ENCODE measurements around the gene EFCAB8. TPM values are rescaled to one million over a fixed set of nuclear protein-coding genes. Genes with fewer than 3 reads are reported as not detected.
"Not testable (repeated sequence)": the region's sequence is repeated elsewhere in the genome, so short reads cannot be mapped to it uniquely, and the experiment has no call there.

EFCAB8 gene
- total RNA-seq, 1 experiment from 2014 or later, result 0.28 TPM

DNA sequence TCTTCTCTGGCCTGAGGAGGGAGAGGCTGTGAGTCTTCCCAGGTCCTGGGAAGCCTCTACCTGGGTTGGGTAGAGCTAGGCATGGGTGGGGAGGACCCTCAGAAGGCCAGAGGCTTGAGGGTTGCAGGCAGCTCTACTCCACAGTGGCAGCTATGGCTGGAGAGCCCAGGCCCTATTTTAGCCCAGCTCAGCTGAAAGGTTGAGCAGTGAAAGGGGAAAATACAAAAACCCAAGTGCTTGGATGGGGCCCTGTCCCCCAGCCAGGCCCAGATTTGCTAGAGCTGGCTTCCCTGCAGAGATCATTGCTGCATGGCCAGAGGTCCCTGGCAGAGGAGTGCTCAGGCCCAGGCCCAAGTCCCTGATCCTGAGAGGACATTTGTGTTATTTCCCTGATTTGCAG is 99.9 kb downstream of the EFCAB8 start:
- Histone ChIP-seq H3K36me3 (no peaks in the 10 kb centered on the region), H3K9me3 (replicated peaks) (peaks cover 14% of the 10 kb centered on the region; the same call in 1 of the 2 replicates), H3K27ac (no peak overlapping the region), H3K4me3 (no peak overlapping the region), H3K27me3 (no peaks in the 10 kb centered on the region), H3K4me1 (peaks cover 10% of the 10 kb centered on the region; the same call in 1 of the 2 replicates)
- DNase-seq, result no peak

DNA sequence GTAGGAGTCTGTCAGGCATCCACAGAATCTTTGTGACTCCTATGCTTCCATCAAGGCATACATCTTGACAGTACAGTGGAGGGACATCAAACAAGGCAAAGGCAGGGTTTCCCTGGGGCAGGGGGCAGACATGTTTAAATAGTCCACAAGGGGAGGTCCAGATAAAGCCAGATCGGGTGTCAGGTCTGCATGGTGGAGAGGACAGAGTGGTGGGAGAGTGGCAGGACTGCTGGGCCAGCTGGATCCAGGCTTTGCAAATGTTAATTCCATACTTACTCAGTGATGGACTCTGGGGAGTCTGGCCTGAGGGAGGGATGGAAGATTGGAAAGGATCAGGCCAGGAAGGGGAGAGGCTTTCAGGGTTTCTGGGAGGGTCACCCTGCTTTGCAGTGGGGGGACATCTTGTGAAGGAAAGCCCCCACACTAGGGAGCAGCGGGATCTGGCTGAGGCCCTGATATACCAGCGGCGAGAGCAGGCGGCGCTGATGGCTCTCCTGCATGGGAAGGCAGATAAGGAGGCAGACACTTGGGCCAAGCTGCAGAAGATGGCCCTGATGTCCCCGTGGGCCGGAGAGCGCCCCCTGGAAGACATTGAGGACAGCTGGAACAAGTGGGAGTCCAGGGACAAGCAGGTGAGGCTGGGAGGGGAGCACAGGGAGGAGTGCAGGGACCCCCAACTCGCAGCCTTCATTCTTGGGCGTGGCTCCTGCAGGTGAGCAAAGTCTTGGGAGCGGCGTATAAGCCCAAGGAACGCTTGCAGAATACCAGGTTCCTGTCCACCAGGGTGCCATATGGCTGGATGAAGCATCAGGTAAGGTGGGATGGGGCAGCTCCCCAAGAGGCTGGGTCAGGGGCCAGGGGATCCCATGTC is 100.9 kb downstream of the EFCAB8 start:
- peaks cover 14% of the 10 kb centered on the region; the same call in 1 of the 2 replicates for H3K9me3 ChIP-seq (replicated peaks)
- H3K4me3 ChIP-seq, result no peak overlapping the region
- no peak overlapping the region for H3K27ac ChIP-seq
- peaks cover 10% of the 10 kb centered on the region; the same call in 1 of the 2 replicates for H3K4me1 ChIP-seq
- no peak for DNase-seq
- H3K36me3 ChIP-seq, result no peaks in the 10 kb centered on the region
- no peaks in the 10 kb centered on the region for H3K27me3 ChIP-seq

DNA sequence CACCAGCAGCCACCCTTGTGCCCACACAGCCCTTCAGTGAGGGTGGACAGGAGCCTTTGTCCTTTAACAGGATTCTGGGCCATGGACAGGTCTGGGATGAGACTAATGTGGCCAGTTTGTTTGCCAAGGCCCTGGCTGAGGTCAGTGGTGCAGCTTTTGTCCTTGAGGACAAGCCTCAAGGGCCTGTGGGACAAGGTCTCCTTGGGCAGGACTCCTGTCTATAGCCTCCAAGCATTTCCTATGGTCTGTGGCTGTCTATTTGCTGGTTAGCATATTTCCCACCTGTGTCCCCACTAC is 101.4 kb downstream of the EFCAB8 start:
- H3K27ac ChIP-seq, result no peak overlapping the region
- DNase-seq, result no peak
- H3K4me3 ChIP-seq, result no peak overlapping the region
- H3K4me1 ChIP-seq, result peaks cover 10% of the 10 kb centered on the region; the same call in 1 of the 2 replicates
- 0 out of 2 replicates have a peak, but pooled peaks cover 3% of the 10 kb centered on the region for H3K27me3 ChIP-seq
- H3K36me3 ChIP-seq, result no peaks in the 10 kb centered on the region
- H3K9me3 ChIP-seq (replicated peaks), result peaks cover 14% of the 10 kb centered on the region; the same call in 1 of the 2 replicates

DNA sequence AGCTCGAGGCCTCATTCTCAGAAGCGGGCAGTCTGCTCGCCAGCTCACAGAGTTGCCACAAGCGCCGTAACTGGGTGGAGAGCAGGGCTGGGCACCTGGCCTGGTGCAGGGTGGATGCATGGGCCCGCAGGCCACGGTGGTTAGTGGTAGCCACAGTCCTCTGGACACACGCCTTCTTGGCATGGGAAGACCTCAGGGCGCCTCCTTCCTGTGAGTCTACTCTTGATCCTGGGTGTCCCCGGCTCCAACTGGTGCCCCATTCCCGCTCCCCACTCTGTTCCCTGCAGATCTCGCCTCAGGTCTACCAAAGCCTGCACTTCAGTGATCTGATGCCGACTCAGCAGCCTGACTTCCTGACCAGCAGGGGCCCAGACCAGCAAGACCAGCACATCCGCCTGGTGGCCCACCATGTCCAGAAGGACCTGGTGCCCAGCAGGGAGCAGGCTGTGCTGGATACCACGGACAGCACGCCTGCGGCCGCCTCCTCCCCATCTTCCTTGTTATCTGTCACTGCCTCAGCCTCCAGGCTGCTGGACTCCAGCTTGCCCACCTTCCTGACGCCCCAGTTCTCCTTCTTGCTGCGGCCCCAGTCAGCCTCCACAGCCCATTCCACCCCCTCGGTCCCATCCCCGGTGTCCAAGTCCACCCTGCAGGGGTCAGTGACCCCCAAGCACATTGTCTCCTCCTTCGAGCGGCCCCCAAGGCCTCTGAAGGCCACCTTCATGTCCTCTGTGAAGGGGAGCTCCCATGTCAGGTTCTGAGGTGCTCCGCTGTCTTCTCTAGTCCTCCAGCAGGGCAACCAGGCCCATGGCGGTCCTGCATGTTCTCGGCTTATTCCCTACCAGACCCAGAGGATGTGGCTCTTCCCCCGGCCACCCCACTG is 102.4 kb downstream of the EFCAB8 start:
- no peak for DNase-seq
- no peaks in the 10 kb centered on the region for H3K36me3 ChIP-seq

DNA sequence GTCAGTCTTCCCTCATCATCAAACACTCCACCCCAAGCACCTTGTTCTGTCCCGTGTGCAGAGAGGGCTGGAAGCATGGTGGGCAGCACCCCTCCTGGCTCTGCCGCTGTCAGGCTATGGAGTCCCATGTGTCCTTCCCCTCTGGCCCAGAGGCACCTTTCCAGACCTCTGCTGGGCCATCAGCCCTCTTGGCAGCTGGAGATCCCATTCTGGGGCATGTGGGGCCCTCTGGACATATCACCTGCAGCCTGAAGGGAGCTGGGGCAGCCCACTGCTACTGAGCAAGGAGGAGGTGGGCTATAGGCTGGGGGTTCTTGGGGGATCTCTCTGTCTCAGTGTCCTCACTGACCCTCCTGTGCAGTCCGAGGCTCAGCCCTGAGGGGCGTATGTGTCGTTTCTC is 103.3 kb downstream of the EFCAB8 start:
- H3K27me3 ChIP-seq, result 0 out of 2 replicates have a peak, but pooled peaks cover 5% of the 10 kb centered on the region
- peaks cover 10% of the 10 kb centered on the region; the same call in 1 of the 2 replicates for H3K4me1 ChIP-seq
- H3K9me3 ChIP-seq (replicated peaks), result 0 out of 2 replicates have a peak, but pooled peaks cover 5% of the 10 kb centered on the region
- H3K36me3 ChIP-seq, result no peaks in the 10 kb centered on the region
- no peak overlapping the region for H3K4me3 ChIP-seq
- no peak for DNase-seq
- H3K27ac ChIP-seq, result no peak overlapping the region

More for the DNA sequence above, 102.4 kb downstream of the EFCAB8 start:
- H3K9me3 ChIP-seq (replicated peaks), result peaks cover 13% of the 10 kb centered on the region; the same call in 1 of the 2 replicates
- no peak overlapping the region for H3K27ac ChIP-seq
- no peak overlapping the region for H3K4me3 ChIP-seq
- H3K4me1 ChIP-seq, result peaks cover 10% of the 10 kb centered on the region; the same call in 1 of the 2 replicates
- 0 out of 2 replicates have a peak, but pooled peaks cover 5% of the 10 kb centered on the region for H3K27me3 ChIP-seq

DNA sequence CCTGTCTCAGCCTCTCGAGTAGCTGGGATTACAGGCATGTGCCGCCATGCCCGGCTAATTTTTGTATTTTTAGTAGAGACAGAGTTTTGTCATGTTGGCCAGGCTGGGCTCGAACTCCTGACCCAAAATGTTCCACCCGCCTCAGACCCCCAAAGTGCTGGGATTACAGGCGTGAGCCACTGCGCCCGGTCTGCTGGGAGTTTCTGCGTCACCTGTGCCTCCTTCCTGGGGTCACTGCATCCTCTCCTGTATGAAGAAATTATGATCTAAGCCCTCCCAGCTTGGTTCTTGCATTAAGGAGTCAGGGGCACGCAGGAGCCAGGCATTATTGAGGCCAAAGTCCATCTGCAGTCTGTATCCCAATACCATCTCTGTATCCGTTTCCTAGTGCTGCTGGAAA is 103.9 kb downstream of the EFCAB8 start:
- H3K4me3 ChIP-seq; H3K27me3 ChIP-seq; H3K4me1 ChIP-seq; H3K36me3 ChIP-seq; DNase-seq; H3K27ac ChIP-seq; H3K9me3 ChIP-seq (replicated peaks): not testable (repeated sequence)

DNA sequence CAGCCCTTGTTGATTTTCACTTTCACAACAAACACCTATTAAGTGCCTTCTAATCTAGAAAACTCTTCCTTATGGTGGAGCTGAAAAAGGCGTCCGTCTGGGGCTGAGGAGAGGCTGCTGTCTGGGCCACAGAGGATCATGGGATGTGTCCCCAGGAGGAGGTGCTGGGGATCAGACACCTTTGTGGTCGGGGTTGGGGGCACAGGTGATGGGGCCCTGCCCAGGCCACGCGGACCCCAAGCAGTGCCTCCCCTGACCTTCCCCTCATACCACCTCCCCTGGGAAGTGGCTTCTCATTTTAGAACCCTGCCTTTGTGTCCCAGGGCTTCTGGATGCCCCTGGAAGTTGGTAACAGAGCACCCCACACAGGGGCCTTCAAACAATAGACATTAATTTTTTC is 104.5 kb downstream of the EFCAB8 start:
- Histone ChIP-seq H3K4me3 (no peak overlapping the region), H3K4me1 (peaks cover under 1% of the 10 kb centered on the region; the same call in 1 of the 2 replicates), H3K36me3 (no peaks in the 10 kb centered on the region), H3K9me3 (replicated peaks) (no peaks in the 10 kb centered on the region), H3K27me3 (0 out of 2 replicates have a peak, but pooled peaks cover 5% of the 10 kb centered on the region), H3K27ac (no peak overlapping the region)
- DNase-seq, result no peak

DNA sequence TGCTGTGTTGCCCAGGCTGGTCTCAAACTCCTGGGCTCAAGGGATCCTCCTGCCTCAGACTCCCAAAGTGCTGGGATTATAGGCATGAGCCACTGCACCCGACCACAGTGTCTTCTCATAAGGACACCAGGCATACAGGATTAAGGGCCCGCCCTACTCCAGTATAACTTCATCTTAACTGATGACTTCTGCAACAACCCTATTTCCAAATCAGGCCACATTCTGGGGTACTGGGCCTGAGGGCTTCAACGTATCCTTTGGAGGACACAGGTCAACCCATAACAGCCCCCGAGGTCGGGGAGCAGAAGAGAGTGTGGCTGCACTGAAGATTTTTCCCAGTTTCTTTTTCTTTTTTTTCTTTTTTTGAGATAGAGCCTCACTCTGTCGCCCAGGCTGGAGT is 105.9 kb downstream of the EFCAB8 start:
- Histone ChIP-seq H3K4me3 (no peak overlapping the region), H3K27me3 (0 out of 2 replicates have a peak, but pooled peaks cover 5% of the 10 kb centered on the region), H3K27ac (no peak overlapping the region), H3K9me3 (replicated peaks) (no peaks in the 10 kb centered on the region), H3K36me3 (no peaks in the 10 kb centered on the region), H3K4me1 (no peaks in the 10 kb centered on the region)
- no peak for DNase-seq

DNA sequence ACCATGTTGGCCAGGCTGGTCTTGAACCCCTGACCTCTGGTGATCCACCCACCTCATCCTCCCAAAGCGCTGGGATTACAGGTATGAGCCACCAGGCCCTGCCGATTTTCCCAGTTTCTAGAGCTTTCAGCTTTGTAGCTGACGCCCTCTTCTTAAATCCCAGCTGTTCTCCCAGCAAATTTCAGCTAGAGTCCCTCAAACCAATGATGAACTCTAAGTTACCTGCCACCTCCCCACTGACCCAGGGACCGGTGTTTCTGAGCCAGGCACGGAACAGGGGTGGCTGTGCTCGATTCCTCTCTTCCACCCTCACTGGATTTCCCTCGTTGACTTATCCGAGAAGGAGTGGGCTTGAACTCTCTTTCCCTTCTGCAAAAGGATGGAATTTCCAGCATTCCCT is 106.4 kb downstream of the EFCAB8 start:
- Histone ChIP-seq H3K4me1 (no peaks in the 10 kb centered on the region), H3K27ac (no peak overlapping the region), H3K9me3 (replicated peaks) (no peaks in the 10 kb centered on the region), H3K27me3 (0 out of 2 replicates have a peak, but pooled peaks cover 5% of the 10 kb centered on the region), H3K4me3 (no peak overlapping the region), H3K36me3 (no peaks in the 10 kb centered on the region)
- peak in 1 of 2 experiments; percentile 5 for DNase-seq

DNA sequence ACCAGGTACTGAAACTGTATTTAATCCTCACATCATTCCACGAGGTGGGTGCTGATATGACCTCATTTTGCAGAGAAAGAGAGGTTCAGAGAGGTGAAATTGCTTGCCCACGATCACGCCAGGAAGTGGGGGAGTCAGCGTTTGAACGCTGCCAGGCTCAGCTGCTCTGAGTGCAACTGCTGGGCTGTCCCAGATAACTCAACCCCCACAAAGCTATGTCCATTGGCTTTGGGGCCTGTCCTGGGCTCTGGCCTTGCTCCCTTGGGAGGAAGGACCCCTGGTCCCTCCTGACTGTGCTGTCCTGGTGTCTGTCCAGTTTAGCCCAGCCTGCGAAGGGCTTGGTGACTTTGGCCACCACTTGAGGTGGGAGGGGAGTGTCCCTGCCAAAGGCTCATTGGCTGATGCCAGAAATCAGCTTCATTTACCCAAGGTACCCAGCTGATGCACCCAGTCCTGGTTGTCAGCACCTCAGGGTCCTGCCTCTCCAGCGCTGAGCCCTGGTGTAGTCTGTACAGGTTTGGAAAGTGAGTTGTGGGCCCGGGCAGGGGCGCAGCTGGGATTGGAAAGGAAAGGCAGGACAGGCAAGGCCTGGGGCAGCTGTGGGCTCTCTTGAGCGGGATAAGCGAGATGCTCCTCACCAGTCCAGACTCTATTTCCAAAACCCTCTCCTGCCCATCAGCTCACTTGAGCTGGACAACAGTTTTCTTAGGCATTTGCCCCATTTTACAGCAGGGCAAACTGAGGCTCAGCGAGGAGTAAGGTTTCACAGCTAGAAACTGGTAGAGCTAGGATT is 107.1 kb downstream of the EFCAB8 start:
- no peak overlapping the region for H3K27ac ChIP-seq
- H3K36me3 ChIP-seq, result no peaks in the 10 kb centered on the region
- 0 out of 2 replicates have a peak, but pooled peaks cover 5% of the 10 kb centered on the region for H3K27me3 ChIP-seq
- DNase-seq, result peak in 1 of 2 experiments; percentile 2
- H3K4me3 ChIP-seq, result no peak overlapping the region
- H3K9me3 ChIP-seq (replicated peaks), result no peaks in the 10 kb centered on the region
- H3K4me1 ChIP-seq, result peaks cover under 1% of the 10 kb centered on the region; the same call in 1 of the 2 replicates

DNA sequence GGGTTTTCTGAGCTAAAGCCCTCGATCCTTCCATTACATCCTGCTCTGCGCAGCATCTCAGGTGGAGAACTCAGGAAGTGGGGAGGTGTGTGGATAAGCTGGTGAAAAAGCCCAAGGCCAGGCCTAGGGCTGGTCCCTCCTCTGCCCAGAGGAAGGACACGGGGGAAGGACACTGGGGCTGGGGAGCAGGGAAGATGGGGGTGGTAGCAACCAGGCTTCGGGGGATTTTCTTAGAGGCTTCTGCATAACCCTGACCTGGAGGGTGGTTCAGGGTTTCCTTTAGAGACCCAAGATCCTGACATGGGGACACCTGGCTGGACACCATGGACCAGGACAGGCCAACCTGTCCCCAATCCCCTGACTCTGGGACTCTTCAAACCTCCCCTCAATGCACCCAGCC is 107.7 kb downstream of the EFCAB8 start:
- no peaks in the 10 kb centered on the region for H3K9me3 ChIP-seq (replicated peaks)
- H3K4me3 ChIP-seq, result no peak overlapping the region
- H3K27me3 ChIP-seq, result 0 out of 2 replicates have a peak, but pooled peaks cover 5% of the 10 kb centered on the region
- H3K4me1 ChIP-seq, result peaks cover 6% of the 10 kb centered on the region; the same call in 1 of the 2 replicates
- no peaks in the 10 kb centered on the region for H3K36me3 ChIP-seq
- peak in 1 of 2 experiments; percentile 2 for DNase-seq
- no peak overlapping the region for H3K27ac ChIP-seq

DNA sequence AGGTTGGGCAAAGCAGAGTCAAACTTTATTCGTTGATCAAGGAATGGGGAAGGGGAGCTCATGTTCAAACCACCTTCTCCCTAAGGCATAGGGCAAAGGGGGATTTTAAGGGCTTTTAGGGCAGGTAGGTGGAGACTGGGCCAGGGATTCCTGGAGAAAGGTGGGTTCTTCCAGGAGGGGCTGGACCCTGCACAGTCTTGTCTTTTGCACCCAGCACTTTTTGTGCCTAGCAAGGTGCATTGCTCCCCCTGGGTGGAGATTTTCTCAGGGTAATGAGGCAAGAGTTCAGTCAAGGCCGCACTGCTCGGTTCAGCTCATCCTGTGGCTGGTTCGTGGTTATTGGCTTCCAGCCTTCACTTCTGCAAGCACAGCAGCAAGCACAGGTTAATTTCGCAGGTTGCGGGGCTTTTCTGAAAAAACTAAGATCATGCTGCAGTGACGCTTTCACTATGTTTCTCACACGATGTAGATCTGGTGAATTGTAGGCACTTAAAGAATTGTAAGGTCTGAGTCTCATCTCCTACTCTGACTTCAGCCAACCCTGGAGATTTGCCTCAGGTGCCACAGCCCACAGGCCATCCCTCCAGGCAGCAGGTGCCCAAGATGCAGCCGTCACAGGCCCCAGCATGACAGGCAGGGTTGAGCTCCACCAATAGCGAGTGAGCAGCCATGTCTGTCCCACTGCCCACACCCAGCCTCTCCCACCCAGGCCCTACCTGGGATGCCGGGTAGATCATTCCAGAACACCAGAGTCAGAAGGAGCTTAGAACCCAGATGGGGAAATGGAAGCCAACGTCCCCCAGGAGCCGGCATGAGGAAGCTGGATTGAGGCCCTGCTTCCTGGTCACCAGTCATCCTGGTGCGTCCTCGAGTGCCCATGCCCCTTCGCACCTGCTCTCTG is 108.4 kb downstream of the EFCAB8 start:
- Histone ChIP-seq H3K27me3 (0 out of 2 replicates have a peak, but pooled peaks cover 5% of the 10 kb centered on the region), H3K36me3 (no peaks in the 10 kb centered on the region), H3K4me3 (no peak overlapping the region), H3K27ac (no peak overlapping the region), H3K9me3 (replicated peaks) (no peaks in the 10 kb centered on the region), H3K4me1 (peaks cover 14% of the 10 kb centered on the region)
- DNase-seq, result peak in 1 of 2 experiments; percentile 4

DNA sequence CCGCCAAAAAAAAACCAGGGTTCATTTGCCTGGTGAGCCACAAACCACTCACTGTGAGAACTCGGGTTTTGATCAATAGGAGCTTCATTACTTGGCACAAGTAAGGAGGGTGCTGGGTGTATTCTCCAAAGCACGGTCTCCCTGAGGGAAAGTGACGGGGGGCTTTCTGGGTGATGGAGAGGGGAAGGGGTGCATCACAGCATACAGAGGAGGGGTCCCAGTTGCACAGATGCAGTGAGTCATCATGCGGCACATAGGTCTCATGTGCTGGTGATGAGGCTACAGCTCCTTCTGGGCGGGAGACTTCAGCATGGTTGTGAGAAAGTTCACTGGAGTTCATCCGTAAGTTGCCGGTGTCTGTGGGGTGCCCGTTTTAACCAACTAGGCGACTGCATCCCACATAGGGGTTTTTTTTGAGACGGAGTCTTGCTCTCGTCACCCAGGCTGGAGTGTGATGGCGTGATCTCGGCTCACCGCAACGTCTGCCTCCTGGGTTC is 109.3 kb downstream of the EFCAB8 start:
- H3K4me3 ChIP-seq, result no peak overlapping the region
- peak in 1 of 2 experiments; percentile 1 for DNase-seq
- peaks cover 20% of the 10 kb centered on the region for H3K4me1 ChIP-seq
- H3K27me3 ChIP-seq, result 0 out of 2 replicates have a peak, but pooled peaks cover 5% of the 10 kb centered on the region
- no peaks in the 10 kb centered on the region for H3K36me3 ChIP-seq
- H3K27ac ChIP-seq, result no peak overlapping the region
- no peaks in the 10 kb centered on the region for H3K9me3 ChIP-seq (replicated peaks)

Data from SJCRH30 (cell line).